Measurements from ENCODE around the gene FOCAD.

GRCh38 chr9:20980832-20981455 is 296.9 kb downstream of the FOCAD start:
- no peak for TF ChIP-seq CTCF (IDR thresholded peaks at IDR 0.05)
- TF ChIP-seq POLR2AphosphoS5 (IDR thresholded peaks at IDR 0.05) = peak; percentile 47
- TF ChIP-seq POLR2A (IDR thresholded peaks at IDR 0.05) = no peak

All from prostate gland (tissue), 2 donors.